ENCODE results near the gene MMP21. TPM values are rescaled to one million over a fixed set of nuclear protein-coding genes. Genes with fewer than 3 reads are reported as not detected.

MMP21 gene, protein sequence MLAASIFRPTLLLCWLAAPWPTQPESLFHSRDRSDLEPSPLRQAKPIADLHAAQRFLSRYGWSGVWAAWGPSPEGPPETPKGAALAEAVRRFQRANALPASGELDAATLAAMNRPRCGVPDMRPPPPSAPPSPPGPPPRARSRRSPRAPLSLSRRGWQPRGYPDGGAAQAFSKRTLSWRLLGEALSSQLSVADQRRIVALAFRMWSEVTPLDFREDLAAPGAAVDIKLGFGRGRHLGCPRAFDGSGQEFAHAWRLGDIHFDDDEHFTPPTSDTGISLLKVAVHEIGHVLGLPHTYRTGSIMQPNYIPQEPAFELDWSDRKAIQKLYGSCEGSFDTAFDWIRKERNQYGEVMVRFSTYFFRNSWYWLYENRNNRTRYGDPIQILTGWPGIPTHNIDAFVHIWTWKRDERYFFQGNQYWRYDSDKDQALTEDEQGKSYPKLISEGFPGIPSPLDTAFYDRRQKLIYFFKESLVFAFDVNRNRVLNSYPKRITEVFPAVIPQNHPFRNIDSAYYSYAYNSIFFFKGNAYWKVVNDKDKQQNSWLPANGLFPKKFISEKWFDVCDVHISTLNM
- not detected in 2 replicates for total RNA-seq

DNA sequence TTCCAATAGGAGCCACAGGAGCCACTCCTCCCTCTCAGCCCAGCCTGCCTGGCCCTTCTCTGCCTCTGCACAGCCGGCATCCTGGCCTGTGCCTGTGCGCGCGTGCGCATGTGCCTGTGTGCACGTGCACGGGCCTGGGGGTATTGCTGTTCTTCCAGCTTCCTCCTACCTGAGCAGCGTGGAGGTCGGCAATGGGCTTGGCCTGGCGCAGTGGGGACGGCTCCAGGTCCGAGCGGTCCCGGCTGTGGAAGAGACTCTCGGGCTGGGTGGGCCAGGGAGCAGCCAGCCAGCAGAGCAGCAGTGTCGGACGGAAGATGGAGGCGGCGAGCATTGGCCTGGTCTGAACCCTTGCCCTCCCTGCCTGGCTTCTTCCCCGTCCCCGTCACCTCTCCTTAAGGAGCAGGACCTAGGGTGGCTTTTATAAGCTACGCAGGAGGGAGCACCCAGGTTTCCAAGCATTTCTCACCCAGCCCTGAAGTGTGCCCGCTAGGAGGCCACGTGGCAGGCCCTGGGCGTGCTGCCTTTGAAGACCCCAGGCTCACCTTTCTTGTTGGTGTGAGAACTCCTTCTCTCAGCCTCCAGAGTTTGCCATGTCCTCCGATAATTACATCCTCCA, at the start of gene MMP21:
Gene MMP21 (minus strand): TSS at position 331 of the 616 bp plus-strand sequence. CDS start 0 bp downstream, at position 331.

GRCh38 chr10:125822878-125823662, 47.4 kb upstream of the MMP21 start, which contains the start of the genes BCCIP and UROS:
Gene BCCIP (plus strand): TSS chr10:125823546. CDS start chr10:125823558, 12 bp downstream.
Gene UROS (minus strand): TSS chr10:125823258. CDS start chr10:125816499, 6,759 bp downstream.

GRCh38 chr10:125719173-125720001, 56.2 kb downstream of the MMP21 start, which contains the start of gene EDRF1:
Gene EDRF1 (plus strand): TSS chr10:125719709. CDS start chr10:125719808, 99 bp downstream.

Other genes starting within 250 kb of the MMP21 start
- not detected in 2 replicates for gene TEX36, start 92.7 kb downstream of the MMP21 start, total RNA-seq
- gene EDRF1, start 56.1 kb downstream of the MMP21 start, total RNA-seq: 11.3 and 13.9 TPM in 2 replicates
- gene UROS, start 47.4 kb upstream of the MMP21 start, total RNA-seq: 26.6 and 33.0 TPM in 2 replicates
- gene BCCIP, start 47.7 kb upstream of the MMP21 start, total RNA-seq: 38.6 and 46.0 TPM in 2 replicates
- gene DHX32, start 105.5 kb upstream of the MMP21 start, total RNA-seq: 48.6 and 52.5 TPM in 2 replicates
- 1.7 and 7.5 TPM in 2 replicates for gene FANK1, start 120.7 kb upstream of the MMP21 start, total RNA-seq

Measured in tracheal epithelial cell (primary cell).